HG02763 (cell line): Measurements from ENCODE around the gene FUCA1.
"Not testable (repeated sequence)": the region's sequence is repeated elsewhere in the genome, so short reads cannot be mapped to it uniquely, and the experiment has no call there.

Source experiments
- ATAC-seq: cut with Tn5 transposase; IDR thresholded peaks from one replicate; pipeline ENCODE4 v1.9.1; 2021; ENCODE audit warnings: mild to moderate bottlenecking, moderate library complexity; ENCODE audit not compliant: unreplicated experiment

FUCA1 gene

DNA sequence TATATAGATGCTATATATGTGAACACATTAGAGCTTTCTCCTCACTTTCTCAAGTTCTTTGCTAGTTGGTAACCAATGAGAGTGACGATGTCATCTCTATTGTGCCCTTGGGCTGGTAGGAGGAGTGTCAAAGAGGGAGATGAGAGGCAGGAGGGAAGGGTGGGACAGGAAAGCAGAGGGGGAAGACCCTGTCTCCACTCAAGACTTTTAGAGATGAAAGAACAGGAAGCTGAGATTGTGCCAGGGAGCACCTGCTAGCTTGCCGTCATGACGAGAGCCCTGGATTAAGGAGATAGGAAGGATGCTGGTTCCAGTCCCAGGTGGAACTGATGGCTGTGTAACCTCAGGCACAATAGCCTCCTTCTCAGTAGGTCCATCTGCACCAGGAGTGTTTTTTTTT, 28.4 kb upstream of the FUCA1 start:
- no peak for ATAC-seq

DNA sequence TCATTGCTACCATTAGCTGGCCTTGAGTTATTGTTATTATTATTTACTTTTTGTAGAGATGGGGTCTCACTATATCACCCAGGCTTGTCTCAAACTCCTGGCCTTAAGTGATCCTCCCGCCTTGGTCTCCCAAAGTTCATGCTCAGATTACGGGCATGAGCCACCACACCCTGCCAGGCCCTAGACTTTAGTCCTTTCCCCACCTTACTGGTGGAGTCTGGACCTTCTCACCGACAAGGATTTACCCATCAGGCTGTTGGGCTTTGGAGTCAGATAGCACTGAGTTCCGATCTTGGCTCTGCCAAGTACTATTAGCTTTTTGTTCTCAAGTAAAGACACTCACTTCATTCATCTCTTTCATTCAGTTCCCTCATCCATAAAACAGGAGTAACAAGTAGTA, 27.9 kb upstream of the FUCA1 start:
- no peak for ATAC-seq

DNA sequence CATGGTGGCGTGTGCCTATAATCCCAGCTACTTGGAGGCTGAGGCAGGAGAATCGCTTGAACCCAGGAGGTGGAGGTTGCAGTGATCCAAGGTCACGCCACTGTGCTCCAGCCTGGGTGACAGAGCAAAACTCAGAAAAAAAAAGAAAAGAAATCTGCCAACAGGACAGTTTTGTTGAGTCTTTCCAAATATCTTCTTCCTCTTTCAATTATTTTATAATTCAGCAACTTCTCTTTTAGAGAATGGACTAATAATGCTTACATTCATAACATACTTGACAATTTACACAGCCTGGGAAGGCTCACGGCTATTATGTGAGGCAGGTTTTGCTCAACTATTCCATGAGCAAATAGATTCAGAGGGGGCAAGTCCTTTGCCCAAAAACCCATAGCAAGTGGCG, 27.0 kb upstream of the FUCA1 start:
- no peak for ATAC-seq

DNA sequence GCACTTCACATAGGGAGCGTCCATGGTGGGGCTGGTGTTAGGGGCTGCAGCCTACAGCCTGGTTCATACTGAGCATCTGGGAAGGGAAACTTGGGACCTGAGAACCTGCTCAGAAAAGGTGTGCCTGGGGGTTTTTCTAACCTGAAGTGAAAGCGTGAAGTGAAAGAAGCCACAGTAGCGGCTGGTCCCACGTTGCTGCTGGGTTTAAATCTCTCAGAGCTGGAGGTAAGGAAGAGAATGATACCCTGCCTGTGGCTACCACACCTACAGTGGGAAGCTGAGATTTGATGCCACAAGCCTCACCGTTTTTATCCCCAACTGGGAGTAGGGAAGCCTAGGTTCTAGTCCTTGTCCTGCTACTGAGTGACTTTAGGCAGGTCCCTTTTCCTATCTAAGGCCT, 21.0 kb upstream of the FUCA1 start:
- ATAC-seq: no peak

DNA sequence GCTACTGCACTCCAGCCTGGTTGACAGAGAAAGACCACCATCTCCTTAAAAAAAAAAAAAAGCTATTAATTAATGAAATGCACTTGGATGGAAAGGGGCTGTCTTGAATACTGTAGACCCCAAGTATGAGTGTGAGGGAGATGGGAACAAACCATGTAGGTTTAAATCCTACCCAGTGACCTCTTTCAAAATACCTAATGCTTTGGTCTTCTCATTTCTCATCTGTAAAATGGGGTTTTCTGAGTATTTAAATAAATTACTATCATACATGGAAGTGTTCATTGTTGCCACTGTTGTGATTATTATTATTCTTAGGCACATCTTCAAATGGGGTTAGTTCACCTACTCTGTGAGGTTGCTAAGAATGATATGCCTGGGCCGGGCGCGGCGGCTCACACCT, 17.1 kb upstream of the FUCA1 start:
- no peak for ATAC-seq

DNA sequence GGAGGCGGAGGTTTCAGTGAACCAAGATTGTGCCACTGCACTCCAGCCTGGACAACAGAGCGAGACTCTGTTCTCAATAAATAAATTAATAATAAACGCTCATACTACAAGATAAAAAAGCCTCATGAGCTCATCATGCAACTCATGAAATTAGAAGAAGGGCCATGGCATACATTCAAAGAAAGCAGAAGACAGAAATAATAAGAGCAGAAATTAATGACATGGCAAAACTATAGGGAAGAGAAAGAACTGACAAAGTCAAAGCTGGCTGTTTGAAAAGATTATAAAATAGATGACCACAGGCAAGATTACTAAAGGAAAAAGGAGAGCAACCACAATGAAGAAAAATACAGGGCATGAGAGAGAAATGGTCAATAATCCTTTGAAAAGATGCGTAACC, 14.7 kb upstream of the FUCA1 start:
- no peak for ATAC-seq

DNA sequence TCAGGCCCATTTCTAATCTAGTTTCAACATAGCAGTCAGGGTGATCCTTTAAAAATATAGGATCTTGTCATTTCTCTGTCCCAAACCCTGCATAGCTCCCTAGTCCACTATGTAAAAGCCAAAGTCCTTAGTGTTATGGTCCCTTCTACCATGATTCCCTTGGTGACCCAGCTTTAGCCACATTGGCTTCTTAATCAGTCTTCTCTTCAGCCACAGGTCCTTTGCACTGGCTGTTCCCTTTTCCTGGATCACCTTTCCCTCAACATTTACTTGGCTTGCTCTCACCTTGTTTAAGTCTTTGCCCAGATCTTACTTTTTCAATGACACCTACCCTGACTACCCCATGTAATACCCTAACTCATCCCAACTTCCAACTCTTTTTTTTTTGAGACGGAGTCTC, 11.7 kb upstream of the FUCA1 start:
- ATAC-seq: no peak

DNA sequence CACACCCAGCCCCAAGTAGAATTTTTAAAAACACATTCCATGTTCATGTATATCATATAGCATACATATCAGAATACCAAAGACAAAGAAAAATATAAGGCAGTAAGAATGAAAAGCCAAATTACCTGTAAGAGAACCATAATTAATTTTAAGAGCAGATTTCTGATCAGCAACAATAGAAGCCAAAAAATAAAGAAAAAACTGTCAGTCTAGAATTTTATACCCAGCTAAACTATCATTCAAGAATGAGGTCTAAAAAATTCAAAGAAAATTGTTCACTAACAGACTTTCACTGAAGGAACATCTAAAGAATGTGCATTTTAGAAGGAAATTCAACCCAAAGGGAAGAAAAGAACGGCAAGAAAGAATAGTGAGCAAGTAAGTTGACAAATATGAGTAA, 10.6 kb upstream of the FUCA1 start:
- no peak for ATAC-seq

DNA sequence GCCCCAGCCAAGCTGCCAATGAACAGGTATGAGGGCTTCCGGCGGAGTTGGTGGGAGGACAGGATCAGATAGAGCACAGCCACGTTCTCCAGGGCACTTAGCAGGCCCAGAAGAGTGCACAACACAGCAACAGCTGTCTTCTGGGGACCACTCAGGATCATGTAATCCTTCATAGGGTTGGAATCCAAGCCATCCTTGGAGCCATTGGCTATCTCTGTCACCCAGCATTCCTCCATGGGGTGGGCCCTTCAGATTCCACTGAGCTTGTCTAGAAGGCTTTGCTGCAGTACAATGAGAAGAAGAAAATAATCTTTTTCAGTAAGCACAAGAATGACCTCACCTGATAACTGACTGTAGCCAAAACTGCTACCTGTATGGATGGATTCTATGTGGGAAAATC, 7.3 kb upstream of the FUCA1 start:
- no peak for ATAC-seq

DNA sequence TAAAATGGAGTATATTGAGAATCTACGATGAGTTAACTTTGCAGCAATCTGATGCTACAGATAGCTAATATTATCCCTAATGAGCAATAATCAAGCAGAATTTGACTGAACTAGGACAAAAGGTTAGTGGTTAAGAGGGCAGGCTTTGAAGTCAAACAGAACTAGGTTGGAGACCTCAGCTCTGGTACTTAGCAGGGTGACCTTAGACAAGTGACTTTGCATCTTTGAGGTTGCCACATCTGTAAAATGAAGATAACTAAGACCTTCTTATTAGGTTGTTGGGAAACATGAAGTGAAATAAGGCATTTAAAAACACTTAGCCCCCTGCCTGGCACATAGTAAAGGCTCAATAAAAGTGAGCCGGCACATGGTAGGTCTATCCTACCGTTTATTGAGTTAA, 4.3 kb upstream of the FUCA1 start:
- ATAC-seq: no peak

DNA sequence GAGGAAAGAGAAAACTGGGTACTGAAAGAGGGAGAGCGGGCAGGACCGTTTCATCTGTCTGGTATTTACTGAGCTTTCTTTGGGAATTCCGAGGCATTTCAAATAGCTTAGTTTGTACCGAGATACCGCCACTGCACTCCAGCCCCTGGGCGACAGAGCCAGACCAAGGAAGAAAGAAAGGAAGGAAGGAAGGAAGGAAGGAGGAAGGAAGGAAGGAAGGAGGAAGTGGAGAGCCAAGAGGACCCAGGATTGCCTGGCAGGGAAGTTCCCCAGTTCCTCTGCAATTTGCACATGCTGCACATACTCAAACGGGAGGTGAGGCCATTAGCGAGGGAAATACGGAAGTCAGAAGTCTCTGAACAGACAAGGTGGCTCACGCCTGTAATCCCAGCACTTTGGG, 961 bp upstream of the FUCA1 start:
- ATAC-seq: no peak

DNA sequence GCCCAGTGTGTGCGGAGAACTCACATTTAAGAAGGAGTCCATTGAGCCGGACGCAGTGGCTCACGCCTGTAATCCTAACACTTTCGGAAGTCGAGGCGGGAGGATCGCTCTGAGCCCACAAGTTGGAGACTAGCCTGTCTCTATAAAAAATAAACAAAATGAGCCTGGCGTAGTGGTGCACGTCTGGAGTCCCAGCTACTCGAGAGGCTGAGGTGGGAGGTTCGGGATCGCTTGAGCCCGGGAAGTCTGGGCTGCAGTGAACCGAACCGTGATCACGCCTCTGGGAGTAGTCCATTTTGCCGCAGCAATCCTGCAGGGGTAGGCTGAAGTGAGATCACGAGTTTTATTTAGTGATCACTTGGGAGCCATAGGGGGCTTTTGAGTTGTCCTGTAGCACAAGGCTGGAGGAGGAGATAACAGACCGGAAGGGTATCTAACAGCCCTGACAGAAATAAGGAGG, 497 bp upstream of the FUCA1 start:
- ATAC-seq: no peak

DNA sequence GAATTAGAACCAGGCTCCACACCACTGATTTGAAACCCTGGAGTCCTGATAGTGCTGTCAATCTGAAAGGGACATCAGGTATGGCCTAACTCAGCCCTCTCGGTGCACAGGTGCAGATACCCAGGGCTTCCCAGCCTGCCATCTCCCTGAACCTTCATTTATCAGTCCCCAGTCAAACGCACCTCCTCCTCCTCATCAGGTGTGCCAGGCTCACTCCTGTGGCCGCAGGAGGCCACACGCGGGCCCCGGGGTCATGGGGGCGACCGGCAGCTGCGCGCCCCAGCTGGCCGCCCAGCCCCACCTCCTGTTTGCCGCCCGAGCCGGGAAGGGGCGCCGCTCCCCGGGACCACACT, 572 bp downstream of the FUCA1 start:
- no peak for ATAC-seq

DNA sequence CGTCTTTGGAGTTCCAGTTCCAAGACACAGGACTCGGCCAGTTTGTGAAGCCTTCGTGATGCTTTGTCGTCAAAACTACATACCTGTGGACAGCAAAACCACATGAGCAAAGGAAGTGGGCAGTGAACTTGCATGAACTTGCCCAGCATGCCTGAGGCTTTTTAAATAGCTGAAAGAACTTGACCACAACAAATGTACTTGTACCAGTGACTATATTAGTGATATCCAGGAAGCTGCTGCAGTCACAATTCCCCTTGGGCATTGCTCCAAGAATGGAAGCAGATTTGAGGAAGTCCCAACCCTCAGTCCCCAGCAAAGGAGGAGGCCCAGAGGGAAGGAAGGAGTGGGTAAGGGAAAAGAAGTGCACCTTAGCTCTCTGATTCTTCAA, 2.6 kb downstream of the FUCA1 start:
- ATAC-seq: no peak

DNA sequence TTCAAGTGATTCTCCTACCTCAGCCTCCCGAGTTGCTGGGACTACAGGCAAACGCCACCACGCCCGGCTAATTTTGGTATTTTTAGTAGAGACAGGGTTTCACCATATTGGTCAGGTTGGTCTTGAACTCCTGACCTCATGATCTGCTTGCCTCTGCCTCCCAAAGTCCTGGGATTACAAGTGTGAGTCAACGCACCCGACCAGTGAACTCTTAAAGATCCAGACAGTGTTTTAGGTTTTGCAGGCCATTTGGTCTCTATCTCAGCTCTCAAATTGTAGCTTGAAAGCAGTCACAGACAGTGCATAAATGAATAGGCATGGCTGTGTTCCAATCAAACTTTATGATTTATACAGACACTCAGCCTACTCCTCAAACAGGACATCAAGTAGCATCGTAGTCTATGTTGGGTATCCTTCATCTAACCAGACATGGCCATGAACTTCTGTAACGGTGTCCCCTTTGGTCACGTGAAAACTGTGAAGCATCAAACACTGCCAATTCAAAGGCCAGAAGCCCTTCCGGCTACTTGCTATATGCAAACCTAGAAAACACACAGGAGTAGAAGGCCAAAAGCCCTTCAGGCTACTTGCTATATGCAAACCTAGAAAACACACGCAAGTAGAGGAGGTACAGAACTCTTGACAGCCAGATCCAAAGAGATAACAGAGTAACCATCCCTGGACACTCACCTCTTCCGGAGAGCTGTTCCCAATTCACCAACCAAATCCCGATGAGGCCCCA, 3.1 kb downstream of the FUCA1 start:
- ATAC-seq: no peak

DNA sequence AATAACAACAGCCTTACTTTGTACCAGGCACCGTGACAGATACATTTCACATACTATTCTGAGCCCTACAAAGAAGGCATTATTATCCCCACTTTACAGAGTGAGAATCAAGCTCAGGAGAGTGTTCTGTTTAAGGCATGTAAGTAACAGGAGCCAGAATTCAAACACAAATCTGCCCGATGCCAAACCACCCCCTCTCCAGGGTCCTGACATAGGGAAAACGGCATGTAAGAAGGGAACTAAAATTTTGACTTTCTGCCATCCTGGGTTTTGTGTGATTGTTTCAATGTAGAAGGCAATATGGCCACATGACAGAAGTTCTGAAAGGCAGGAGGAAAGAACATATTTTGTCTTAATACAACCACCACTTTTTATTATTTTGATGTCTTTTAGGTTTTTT, 5.5 kb downstream of the FUCA1 start:
- no peak for ATAC-seq

DNA sequence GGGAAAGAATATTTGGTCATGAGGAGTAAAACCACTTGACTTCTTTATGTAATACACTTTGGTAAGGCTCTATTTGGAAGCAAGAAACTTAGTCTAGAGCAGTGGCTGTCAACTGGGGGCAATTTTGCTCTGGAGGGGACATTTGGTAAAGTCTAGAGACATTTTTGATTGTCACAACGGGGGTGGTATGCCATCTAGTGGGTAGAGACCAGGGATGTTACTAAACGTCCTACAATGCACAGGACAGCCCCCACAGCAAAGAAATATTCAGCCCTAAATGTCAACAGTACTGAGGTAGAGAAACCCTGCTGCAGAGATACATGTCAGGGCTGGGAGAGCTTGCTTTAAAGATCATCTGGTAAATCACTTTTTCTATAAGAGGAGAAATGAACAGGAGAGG, 13.5 kb downstream of the FUCA1 start:
- ATAC-seq: no peak

DNA sequence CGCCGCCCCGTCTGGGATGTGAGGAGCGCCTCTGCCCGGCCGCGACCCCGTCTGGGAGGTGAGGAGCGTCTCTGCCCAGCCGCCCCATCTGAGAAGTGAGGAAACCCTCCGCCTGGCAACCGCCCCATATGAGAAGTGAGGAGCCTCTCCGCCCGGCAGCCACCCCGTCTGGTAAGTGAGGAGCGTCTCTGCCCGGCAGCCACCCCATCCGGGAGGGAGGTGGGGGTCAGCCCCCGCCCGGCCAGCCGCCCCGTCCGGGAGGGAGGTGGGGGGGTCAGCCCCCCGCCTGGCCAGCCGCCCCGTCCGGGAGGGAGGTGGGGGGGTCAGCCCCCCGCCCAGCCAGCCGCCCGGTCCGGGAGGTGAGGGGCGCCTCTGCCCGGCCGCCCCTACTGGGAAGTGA, 15.0 kb downstream of the FUCA1 start:
- ATAC-seq: not testable (repeated sequence)

DNA sequence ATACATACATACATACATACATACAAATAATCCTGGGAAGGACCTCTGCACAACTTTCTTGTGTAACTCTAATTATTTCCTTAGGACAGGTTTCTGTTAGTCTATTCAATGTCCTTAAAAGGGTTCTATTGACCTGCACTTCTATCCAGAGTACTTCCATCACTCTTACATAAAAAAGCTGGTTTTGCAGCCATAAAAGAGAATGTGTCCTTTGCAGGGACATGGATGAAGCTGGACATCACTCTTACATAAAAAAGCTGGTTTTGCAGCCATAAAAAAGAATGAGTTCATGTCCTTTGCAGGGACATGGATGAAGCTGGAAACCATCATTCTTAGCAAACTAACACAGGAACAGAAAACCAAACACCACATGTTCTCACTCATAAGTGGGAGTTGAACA, 16.7 kb downstream of the FUCA1 start:
- ATAC-seq: not testable (repeated sequence)

DNA sequence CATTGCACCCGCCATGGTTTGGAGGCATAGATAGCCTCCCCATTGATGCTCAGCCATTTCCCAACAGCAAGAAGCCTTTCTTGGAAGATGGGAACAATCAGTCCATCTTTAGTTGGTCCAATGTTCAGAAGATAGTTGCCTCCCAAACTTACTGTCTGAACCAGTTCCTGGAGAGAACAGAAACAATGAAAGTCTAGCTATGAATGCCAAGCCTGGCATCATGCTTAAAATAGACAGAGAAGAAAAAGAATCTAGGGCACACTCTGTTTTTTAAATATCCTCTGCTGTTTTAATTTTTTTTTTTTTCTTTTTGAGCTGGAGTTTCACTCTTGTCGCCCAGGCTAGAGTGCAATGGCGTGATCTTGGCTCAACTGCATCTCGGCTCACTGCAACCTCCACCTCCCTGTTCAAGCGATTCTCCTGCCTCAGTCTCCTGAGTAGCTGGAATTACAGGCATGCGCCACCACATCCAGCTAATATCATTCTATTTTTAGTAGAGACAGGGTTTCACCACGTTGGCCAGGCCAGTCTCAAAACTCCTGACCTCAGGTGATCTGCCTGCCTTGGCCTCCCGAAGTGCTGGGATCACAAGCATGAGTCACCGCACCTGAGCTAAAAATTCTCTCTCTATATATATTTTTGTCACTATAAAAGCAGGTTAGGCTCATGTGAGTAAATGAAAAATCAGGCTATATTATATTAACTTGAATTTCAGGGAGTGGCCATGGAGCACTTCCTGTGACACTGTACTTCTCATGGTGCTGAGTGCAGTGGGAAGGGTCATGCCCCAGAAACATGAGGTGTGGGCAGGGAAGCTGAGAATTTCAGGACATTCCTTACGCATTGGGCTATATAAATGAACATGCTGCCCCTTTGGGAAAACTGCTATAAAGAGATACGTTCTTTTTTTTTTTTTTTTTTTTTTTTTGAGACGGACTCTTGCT, 19.1 kb downstream of the FUCA1 start:
- no peak for ATAC-seq

DNA sequence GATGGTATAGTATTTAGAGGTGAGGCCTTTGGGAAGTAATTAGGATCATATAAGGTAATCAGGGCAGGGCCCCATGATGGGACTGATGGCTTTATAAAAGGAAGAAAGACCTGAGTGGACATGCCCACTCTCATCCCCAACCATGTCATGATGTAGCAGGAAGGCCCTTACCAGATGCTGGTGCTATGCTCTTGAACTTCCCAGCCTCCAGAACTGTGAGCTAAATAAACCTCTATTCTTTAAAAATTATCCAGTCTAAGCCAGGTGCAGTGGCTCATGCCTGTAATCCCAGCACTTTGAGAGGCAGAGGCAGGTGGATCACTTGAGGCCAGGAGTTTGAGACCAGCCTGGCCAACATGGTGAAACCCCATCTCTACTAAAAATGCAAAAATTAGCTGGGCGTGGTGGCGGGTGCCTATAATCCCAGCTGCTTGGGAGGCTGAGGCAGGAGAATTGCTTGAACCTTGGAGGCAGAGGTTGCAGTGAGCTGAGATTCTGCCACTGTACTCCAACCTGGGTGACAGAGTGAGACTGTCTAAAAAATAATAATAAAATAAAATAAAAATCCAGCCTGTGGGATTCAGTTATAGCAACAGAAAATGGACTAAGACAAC, 20.5 kb downstream of the FUCA1 start:
- ATAC-seq: not testable (repeated sequence)

DNA sequence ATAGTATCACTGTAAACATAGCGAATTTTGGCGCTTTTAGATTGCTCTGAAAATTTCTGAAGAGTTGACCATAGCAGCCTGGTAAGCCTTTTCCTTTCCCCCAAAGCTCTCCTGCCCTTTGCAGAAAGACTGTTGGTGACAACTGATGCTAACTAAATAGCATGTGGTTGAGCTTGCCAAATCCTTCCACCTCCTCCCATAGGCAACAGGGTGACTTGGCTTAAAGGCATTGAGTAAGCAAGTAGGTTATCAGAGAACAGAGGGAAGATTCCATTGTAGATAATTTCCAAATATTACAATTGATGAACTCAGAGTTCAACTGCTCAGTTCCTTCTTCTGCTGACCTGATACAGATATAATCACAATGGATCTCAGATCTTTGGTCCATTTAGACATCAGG, 22.9 kb downstream of the FUCA1 start:
- no peak for ATAC-seq
